Ovary (tissue), 3 donors: ENCODE measurements around the gene KIFC1.

Experiments
- CTCF ChIP-seq, 3 donors: fragments of 450-650 bp in 2 of 3; fragments of 200-600 bp in 1 of 3; IDR thresholded peaks; one replicate each; pipeline versions ENCODE4 v1.5.1 to v1.8.0; 2016 to 2022; ENCODE audit warnings: antibody characterized with exemption in 3 of 3, mild to moderate bottlenecking in 1 of 3
- EP300 ChIP-seq: sonication (generic); formaldehyde crosslinking; IDR thresholded peaks from one replicate; pipeline ENCODE4 v1.6.1; 2017; ENCODE audit warnings: antibody characterized with exemption
- POLR2A ChIP-seq: fragments of 450-650 bp; IDR thresholded peaks from one replicate; pipeline ENCODE4 v1.6.1; 2017; ENCODE audit warnings: antibody characterized with exemption, mild to moderate bottlenecking, moderate library complexity
- donor health status: DM: no; HTN: no; CAD: no.

DNA sequence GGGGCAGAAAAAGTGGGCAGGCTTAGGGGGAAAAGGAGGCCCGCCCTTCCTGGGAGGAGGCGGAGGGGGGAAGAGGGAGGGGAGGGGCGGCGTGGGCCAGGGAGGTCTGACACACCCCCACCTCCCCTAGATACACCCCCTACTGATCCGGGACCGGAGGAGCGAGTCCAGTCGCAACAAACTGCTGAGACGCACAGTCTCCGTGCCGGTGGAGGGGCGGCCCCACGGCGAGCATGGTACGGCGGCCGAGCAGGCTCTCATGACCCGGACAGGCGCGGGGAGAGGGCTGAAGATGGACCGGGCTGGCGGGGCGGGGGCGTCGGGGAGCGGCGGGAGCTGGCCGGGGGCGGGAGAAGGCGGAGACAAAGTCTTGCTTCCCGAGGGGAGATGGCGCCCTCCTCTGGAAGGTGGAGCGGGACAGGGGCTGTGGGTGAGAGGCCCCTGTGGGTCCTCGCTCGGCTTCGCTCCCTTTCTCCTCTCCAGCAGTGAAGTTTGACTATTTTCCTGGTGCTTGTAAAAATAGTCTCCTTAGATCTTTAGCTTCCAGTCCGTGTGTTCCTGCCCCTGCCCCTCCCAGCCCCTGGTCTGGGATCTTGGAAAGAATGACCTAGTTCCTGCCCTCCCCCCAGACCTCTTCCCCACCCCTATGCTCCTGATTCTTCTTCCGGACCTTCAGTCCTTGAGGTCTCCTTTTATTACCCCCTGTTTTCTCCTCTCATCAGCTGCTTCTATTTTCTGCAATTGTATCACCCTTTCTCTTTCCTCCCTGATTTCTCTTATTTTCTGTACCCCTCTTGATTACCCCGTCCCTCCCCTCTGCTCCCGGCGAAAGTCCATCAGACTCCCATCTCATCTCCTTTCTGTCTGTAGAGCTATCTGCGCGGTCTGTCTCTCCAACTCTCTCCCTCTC lies 34.3 kb downstream of the KIFC1 start:
- TF ChIP-seq POLR2A (peak; percentile 26), CTCF (IDR thresholded peaks at IDR 0.05) (peak; percentile 44 to 58 (median 49)), EP300 (no peak)
